OCI-LY1 (cell line): Measurements from ENCODE around the gene NCSTN.

Experiments
- H2AFZ ChIP-seq: fragments of 200-600 bp; sonication (generic), shearing (Covaris generic); 2 replicates; pipeline ENCODE4 v1.6.0; 2014; ENCODE audit warnings: antibody characterized with exemption, mild to moderate bottlenecking, low read length
- H3F3A ChIP-seq: fragments of 200-600 bp; sonication (generic), shearing (Covaris generic); 2 replicates; pipeline ENCODE4 v1.6.0; 2014; ENCODE audit warnings: mild to moderate bottlenecking, antibody characterized with exemption, low read length, moderate library complexity; ENCODE audit not compliant: insufficient read depth
- H3K27ac ChIP-seq: fragments of 200-600 bp; sonication (generic); 2 replicates; pipeline ENCODE4 v1.5.1; 2014; ENCODE audit warnings: low read length, mixed run types, mild to moderate bottlenecking, low read depth; ENCODE audit not compliant: poor library complexity, severe bottlenecking
- H3K27me3 ChIP-seq: fragments of 200-600 bp; sonication (generic); 2 replicates; pipeline ENCODE4 v1.6.0; 2014; ENCODE audit warnings: antibody characterized with exemption, mild to moderate bottlenecking, low read length, moderate library complexity; ENCODE audit not compliant: insufficient read depth
- H3K36me3 ChIP-seq: fragments of 200-600 bp; sonication (generic); 2 replicates; pipeline ENCODE4 v1.6.1; 2014; ENCODE audit warnings: mild to moderate bottlenecking, antibody characterized with exemption, low read length, moderate library complexity, mixed read lengths; ENCODE audit not compliant: insufficient read depth
- H3K4me1 ChIP-seq: fragments of 200-600 bp; sonication (generic); 2 replicates; pipeline ENCODE4 v1.5.1; 2014; ENCODE audit warnings: mild to moderate bottlenecking, low read length, moderate library complexity; ENCODE audit not compliant: insufficient read depth, severe bottlenecking
- H3K4me2 ChIP-seq: fragments of 200-600 bp; sonication (generic), shearing (Covaris generic); 2 replicates; pipeline ENCODE4 v1.6.1; 2014; ENCODE audit warnings: low read length
- H3K4me3 ChIP-seq: fragments of 200-600 bp; sonication (generic); 2 replicates; pipeline ENCODE4 v1.5.1; 2014; ENCODE audit warnings: low read length, low read depth, mild to moderate bottlenecking, mixed read lengths; ENCODE audit not compliant: poor library complexity, severe bottlenecking
- H3K79me2 ChIP-seq: fragments of 200-600 bp; shearing (Covaris generic); 2 replicates; pipeline ENCODE4 v1.6.1; 2016; ENCODE audit warnings: mixed run types, low read length, mixed read lengths; ENCODE audit not compliant: insufficient read depth
- H3K9ac ChIP-seq: fragments of 200-600 bp; sonication (generic), shearing (Covaris generic); 2 replicates; pipeline ENCODE4 v1.6.1; 2014; ENCODE audit warnings: mild to moderate bottlenecking, low read length, mixed read lengths
- H3K9me2 ChIP-seq: fragments of 200-600 bp; sonication (generic), shearing (Covaris generic); 2 replicates; pipeline ENCODE4 v1.6.1; 2014; ENCODE audit warnings: low read depth, mild to moderate bottlenecking, low read length, mixed read lengths
- H3K9me3 ChIP-seq: fragments of 200-600 bp; shearing (Covaris generic); 2 replicates; pipeline ENCODE4 v1.6.1; 2014; ENCODE audit warnings: low read length, mixed read lengths
- H4K20me1 ChIP-seq: fragments of 200-600 bp; sonication (generic), shearing (Covaris generic); 2 replicates; pipeline ENCODE4 v1.6.0; 2016; ENCODE audit warnings: mild to moderate bottlenecking, low read length; ENCODE audit not compliant: insufficient read depth
- EZH2 ChIP-seq: fragments of 200-600 bp; sonication (generic), shearing (Covaris generic); IDR thresholded peaks from 2 replicates; pipeline ENCODE4 v1.8.0; 2017; ENCODE audit warnings: borderline replicate concordance, mixed run types, mild to moderate bottlenecking, antibody characterized with exemption, low read length, moderate library complexity, mixed read lengths
- TF ChIP-seq, protein P1 (sequence below): fragments of 200-600 bp; sonication (generic), shearing (Covaris generic); IDR thresholded peaks from 2 replicates; pipeline ENCODE4 v1.5.1; 2017; ENCODE audit warnings: mild to moderate bottlenecking, antibody characterized with exemption, low read length, moderate library complexity, mixed read lengths

NCSTN gene

DNA sequence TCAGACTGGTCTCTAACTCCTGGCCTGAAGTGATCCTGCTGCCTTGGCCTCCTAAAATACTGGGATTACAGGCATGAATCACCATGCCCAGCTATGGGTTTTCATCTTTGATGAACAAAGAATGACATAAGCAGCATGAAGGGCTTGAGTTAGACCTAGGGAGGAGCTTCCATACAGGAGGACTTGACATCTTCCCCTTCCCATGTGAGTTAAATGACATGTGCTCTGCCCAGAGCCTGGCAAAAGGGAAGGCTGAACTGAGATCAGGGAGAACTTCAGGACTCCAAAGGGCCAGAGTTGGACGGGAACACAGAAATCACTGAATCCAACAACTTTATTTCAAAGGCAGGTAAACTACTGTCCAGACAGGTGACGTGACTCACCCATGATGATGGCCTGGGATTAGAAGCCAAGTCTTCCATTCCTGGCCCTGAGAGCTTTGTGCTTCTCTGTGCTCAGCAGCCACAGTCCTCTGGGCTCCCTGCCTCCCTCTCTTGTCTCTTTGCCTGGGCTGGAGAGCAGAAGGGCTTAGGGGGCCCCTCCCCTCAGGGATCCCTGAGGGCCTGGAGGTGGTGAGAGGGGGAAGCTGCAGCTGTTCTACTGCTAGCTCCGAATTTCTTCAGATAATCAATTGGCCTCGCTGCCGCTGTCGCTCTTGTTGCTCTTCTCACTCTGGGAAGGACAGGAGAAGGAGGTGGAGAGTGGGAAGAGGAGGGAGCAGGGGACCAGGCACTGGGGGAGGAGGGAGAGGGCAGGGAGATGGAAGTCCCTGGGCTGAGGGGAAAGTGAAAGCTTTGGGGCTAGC, 31.3 kb downstream of the NCSTN start:
- Histone ChIP-seq H3K4me1 (peaks cover 16% of the 10 kb centered on the region), H3K27me3 (no peaks in the 10 kb centered on the region), H3K9me3 (no peaks in the 10 kb centered on the region), H4K20me1 (no peaks in the 10 kb centered on the region), H3K4me2 (no peak overlapping the region), H2AFZ (no peak overlapping the region), H3F3A (no peaks in the 10 kb centered on the region), H3K27ac (no peak overlapping the region), H3K4me3 (no peak overlapping the region), H3K36me3 (no peaks in the 10 kb centered on the region), H3K79me2 (no peaks in the 10 kb centered on the region), H3K9ac (no peak overlapping the region), H3K9me2 (no peaks in the 10 kb centered on the region)
- TF ChIP-seq EZH2: no peak
- TF ChIP-seq, protein P1, sequence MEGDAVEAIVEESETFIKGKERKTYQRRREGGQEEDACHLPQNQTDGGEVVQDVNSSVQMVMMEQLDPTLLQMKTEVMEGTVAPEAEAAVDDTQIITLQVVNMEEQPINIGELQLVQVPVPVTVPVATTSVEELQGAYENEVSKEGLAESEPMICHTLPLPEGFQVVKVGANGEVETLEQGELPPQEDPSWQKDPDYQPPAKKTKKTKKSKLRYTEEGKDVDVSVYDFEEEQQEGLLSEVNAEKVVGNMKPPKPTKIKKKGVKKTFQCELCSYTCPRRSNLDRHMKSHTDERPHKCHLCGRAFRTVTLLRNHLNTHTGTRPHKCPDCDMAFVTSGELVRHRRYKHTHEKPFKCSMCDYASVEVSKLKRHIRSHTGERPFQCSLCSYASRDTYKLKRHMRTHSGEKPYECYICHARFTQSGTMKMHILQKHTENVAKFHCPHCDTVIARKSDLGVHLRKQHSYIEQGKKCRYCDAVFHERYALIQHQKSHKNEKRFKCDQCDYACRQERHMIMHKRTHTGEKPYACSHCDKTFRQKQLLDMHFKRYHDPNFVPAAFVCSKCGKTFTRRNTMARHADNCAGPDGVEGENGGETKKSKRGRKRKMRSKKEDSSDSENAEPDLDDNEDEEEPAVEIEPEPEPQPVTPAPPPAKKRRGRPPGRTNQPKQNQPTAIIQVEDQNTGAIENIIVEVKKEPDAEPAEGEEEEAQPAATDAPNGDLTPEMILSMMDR: no peak

DNA sequence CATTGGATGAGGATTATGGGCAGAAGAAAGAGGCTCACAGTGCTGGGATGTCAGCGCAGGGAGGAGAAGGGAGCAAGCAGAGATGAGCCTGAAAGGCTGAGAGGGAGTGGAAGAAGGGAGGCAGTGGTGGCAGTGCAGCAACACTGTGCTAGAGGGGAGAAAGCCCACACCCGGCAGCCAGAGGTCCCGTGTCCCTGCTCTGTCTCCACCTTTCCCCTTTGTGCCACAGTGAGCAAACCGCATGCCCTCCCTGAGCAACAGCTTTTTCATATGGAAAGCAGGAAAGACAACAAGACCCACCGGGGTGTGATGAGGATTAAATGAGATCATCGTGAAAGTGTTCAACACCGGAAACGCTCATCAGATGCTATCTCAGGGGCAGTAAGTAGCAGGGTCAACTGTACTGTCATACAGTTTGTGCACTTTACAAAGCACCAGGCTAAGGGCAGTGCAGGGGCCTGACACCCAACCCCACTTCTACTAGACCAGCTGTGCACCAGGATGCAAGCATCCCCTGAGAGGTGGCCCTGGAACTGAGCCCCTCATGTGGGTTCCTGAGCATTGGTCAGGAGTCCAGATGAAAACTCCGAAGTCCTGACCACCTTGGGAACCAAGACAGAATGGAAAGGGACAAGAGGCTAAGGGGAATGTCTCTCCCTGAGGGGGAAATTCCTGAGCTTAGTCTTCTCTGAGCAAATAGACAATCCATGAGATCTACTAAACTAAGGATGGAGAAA, 32.8 kb downstream of the NCSTN start:
- H2AFZ ChIP-seq: no peak overlapping the region
- no peaks in the 10 kb centered on the region for H3K36me3 ChIP-seq
- H4K20me1 ChIP-seq: no peaks in the 10 kb centered on the region
- H3K27ac ChIP-seq: peak overlapping the region; percentile 14
- H3K4me1 ChIP-seq: peaks cover 16% of the 10 kb centered on the region
- H3K27me3 ChIP-seq: no peaks in the 10 kb centered on the region
- H3K79me2 ChIP-seq: no peaks in the 10 kb centered on the region
- TF ChIP-seq, protein P1: no peak
- no peak for TF ChIP-seq EZH2
- H3K4me2 ChIP-seq: peak overlapping the region; percentile 46; the same call in 1 of the 2 replicates
- H3K9me3 ChIP-seq: no peaks in the 10 kb centered on the region
- no peak overlapping the region for H3K4me3 ChIP-seq
- peak overlapping the region; percentile 10; the same call in 1 of the 2 replicates for H3K9ac ChIP-seq
- H3K9me2 ChIP-seq: no peaks in the 10 kb centered on the region
- no peaks in the 10 kb centered on the region for H3F3A ChIP-seq

DNA sequence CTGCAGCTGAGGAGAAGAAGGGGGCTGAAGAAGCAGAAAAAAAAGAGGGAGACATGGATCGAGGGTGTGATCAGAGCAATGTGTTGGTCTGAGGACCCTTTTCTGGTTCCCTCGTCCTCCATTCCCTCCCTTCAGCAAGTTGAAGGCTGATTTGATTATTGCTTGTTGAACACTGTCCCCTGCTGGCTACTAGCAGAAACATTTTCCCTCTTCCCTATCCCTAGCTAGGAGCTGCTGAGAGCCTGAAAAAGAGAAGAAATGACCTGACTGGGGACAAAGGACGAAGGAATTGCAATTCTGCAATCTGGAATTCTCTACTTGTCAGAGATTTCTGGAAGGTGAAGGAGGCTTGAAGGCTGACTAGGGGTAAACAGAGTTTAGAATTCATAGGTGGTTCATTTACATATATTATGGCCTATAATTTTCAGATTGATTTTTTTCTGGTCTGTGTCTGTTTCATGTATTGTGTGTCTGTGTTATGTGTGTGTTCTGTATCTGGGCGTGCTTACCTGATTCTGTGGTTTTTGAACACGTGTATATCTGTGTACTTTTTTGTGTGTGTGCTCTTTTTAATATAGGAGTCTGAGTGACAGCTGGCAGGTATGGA, 33.4 kb downstream of the NCSTN start:
- Histone ChIP-seq H3K9me3 (no peaks in the 10 kb centered on the region), H3K27me3 (no peaks in the 10 kb centered on the region), H3K4me3 (no peak overlapping the region), H3K4me2 (peak overlapping the region; percentile 46; the same call in 1 of the 2 replicates), H3K9ac (peak overlapping the region; percentile 10; the same call in 1 of the 2 replicates), H3K4me1 (peaks cover 16% of the 10 kb centered on the region), H4K20me1 (no peaks in the 10 kb centered on the region), H3K9me2 (no peaks in the 10 kb centered on the region), H3K79me2 (no peaks in the 10 kb centered on the region), H3K36me3 (no peaks in the 10 kb centered on the region), H2AFZ (no peak overlapping the region), H3F3A (no peaks in the 10 kb centered on the region), H3K27ac (no peak overlapping the region)
- no peak for TF ChIP-seq EZH2
- TF ChIP-seq, protein P1: peak; percentile 97
